Right lobe of liver (tissue), 4 donors: ENCODE measurements around the gene SAFB2.

Experiments
- POLR2A ChIP-seq: fragments of 450-650 bp; IDR thresholded peaks from one replicate; pipeline ENCODE4 v1.6.1; 2017; ENCODE audit warnings: antibody characterized with exemption, mild to moderate bottlenecking
- TF ChIP-seq, protein P1 (sequence below), 4 donors: fragments of 200-600 bp in 3 of 4; fragments of 450-650 bp in 1 of 4; IDR thresholded peaks; one replicate each; pipeline versions ENCODE4 v1.5.1 to v1.8.0; 2016 to 2022; ENCODE audit warnings: antibody characterized with exemption in 4 of 4, mild to moderate bottlenecking in 2 of 4
- donor health status: DM: no; HTN: no; CAD: no.
- donor health status: DM: no; HTN: no; CAD: no.
- donor health status: DM: no; HTN: yes; CAD: no.

- TF ChIP-seq, protein P1, sequence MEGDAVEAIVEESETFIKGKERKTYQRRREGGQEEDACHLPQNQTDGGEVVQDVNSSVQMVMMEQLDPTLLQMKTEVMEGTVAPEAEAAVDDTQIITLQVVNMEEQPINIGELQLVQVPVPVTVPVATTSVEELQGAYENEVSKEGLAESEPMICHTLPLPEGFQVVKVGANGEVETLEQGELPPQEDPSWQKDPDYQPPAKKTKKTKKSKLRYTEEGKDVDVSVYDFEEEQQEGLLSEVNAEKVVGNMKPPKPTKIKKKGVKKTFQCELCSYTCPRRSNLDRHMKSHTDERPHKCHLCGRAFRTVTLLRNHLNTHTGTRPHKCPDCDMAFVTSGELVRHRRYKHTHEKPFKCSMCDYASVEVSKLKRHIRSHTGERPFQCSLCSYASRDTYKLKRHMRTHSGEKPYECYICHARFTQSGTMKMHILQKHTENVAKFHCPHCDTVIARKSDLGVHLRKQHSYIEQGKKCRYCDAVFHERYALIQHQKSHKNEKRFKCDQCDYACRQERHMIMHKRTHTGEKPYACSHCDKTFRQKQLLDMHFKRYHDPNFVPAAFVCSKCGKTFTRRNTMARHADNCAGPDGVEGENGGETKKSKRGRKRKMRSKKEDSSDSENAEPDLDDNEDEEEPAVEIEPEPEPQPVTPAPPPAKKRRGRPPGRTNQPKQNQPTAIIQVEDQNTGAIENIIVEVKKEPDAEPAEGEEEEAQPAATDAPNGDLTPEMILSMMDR (IDR thresholded peaks at IDR 0.05): no peak
- TF ChIP-seq POLR2A: no peak
Observed at GRCh38 chr19:5537870-5538269, 84.7 kb downstream of the SAFB2 start.
